Natural killer cell (primary cell): Measurements from ENCODE around the gene STAM. TPM values are rescaled to one million over a fixed set of nuclear protein-coding genes. Genes with fewer than 3 reads are reported as not detected.

Experiments used
- ATAC-seq, 3 donors: fragments of 150-1000 bp in 2 of 3; fragments of 200-7000 bp in 1 of 3; cut with Tn5 transposase; 1 replicate in 1 of 3; 2 replicates in 2 of 3; pipeline ENCODE4 v1.10.0; 2021; ENCODE audit warnings: mild to moderate bottlenecking in 2 of 3, moderate library complexity in 2 of 3
- DNase-seq, 2 donors: peaks; one replicate each; pipeline versions ENCODE4 v3.0.0 to v3.0.0-alpha.2; 2013 to 2021; ENCODE audit warnings: mixed read lengths in 1 of 2
- H3K27ac ChIP-seq: one replicate; pipeline ENCODE4 v1.5.1; 2013; ENCODE audit warnings: mild to moderate bottlenecking, low read length
- H3K27me3 ChIP-seq: one replicate; pipeline ENCODE4 v1.6.1; 2013; ENCODE audit warnings: low read length; ENCODE audit not compliant: control insufficient read depth, insufficient read depth
- H3K36me3 ChIP-seq: one replicate; pipeline ENCODE4 v1.6.1; 2013; ENCODE audit warnings: low read length; ENCODE audit not compliant: control insufficient read depth, insufficient read depth
- H3K4me1 ChIP-seq: one replicate; pipeline ENCODE4 v1.6.1; 2013; ENCODE audit warnings: low read length; ENCODE audit not compliant: control insufficient read depth, insufficient read depth
- H3K4me3 ChIP-seq: one replicate; pipeline ENCODE4 v1.5.1; 2013; ENCODE audit warnings: low read length
- H3K9me3 ChIP-seq: one replicate; pipeline ENCODE4 v1.6.1; 2013; ENCODE audit warnings: low read length; ENCODE audit not compliant: control insufficient read depth, insufficient read depth
- H3K27ac Mint-ChIP-seq, 2 donors: one replicate each; pipeline ENCODE4 v1.8.0; 2022; ENCODE audit warnings: mild to moderate bottlenecking in 2 of 2, mixed read lengths in 2 of 2, moderate library complexity in 1 of 2
- H3K27me3 Mint-ChIP-seq, 2 donors: one replicate each; pipeline ENCODE4 v1.8.0; 2022; ENCODE audit warnings: low read depth in 2 of 2, mixed read lengths in 2 of 2
- H3K36me3 Mint-ChIP-seq: one replicate; pipeline ENCODE4 v1.8.0; 2022; ENCODE audit warnings: mixed read lengths
- H3K4me1 Mint-ChIP-seq, 2 donors: one replicate each; pipeline ENCODE4 v1.8.0; 2022; ENCODE audit warnings: mixed read lengths in 2 of 2
- H3K4me3 Mint-ChIP-seq: one replicate; pipeline ENCODE4 v1.8.0; 2022; ENCODE audit warnings: mild to moderate bottlenecking, moderate library complexity, mixed read lengths
- H3K9me3 Mint-ChIP-seq, 2 donors: one replicate each; pipeline ENCODE4 v1.8.0; 2022; ENCODE audit warnings: mixed read lengths in 2 of 2
- WGBS: methylation state at CpG from one replicate; pipeline ENCODE4 v1.1.7; 2013; ENCODE audit warnings: missing lambda C conversion rate; ENCODE audit not compliant: insufficient coverage; 5-methylcytosine and 5-hydroxymethylcytosine counted together
- intact Hi-C: fragments of 100-400 bp; cut with micrococcal nuclease; formaldehyde crosslinking; loops from one replicate; pipeline ENCODE4 v1.14.2; 2022
- total RNA-seq, 4 donors: library from RNA; stranded (reverse); fragments of 120-200 nt in 1 of 4; gene quantifications; one replicate each; pipeline versions ENCODE4 v1.2.3 to v1.2.4, GENCODE V29; 2013 to 2022
- TF ChIP-seq, protein P1 (sequence below): fragments of 200-600 bp; IDR thresholded peaks from one replicate; pipeline ENCODE4 v1.8.0; 2022; ENCODE audit warnings: antibody characterized with exemption

STAM gene
- total RNA-seq, 3 donors from 2014 or later (not counting 1 experiment from before 2014, with no cell fraction given): 37.8 to 40.2 (median 38.6) TPM

DNA sequence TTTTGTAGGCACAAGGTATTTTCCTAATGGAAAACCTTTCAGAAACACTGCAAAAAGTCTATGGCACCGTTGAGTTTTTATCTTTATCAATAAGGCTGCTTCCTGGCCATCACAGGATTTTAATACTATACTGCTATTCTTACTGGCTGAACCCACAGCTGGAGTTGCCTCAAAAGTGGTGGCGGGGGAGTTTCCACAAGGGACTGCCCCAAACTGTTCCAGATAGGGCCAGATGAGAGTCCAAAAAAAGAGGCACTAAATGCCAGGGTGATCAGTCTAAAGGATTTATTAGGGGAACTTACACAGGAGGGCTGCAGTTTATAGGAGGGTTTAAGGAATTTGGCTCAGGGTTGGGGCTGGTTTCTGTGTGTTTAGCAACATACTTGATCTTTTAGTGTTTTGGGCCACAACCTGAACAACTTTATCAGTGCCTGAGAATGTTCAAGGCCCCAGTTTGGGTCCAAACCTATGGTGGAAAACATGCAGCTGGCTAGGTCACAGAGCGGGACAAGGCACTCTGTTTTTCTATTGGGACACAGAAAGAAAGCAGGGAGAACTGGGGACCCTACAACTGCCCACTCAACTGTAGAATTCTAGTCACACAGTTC, 41.4 kb downstream of the STAM start:
- Mint-ChIP-seq H3K4me3 (peak overlapping the region; percentile 17), H3K9me3 (no peaks in the 10 kb centered on the region)

DNA sequence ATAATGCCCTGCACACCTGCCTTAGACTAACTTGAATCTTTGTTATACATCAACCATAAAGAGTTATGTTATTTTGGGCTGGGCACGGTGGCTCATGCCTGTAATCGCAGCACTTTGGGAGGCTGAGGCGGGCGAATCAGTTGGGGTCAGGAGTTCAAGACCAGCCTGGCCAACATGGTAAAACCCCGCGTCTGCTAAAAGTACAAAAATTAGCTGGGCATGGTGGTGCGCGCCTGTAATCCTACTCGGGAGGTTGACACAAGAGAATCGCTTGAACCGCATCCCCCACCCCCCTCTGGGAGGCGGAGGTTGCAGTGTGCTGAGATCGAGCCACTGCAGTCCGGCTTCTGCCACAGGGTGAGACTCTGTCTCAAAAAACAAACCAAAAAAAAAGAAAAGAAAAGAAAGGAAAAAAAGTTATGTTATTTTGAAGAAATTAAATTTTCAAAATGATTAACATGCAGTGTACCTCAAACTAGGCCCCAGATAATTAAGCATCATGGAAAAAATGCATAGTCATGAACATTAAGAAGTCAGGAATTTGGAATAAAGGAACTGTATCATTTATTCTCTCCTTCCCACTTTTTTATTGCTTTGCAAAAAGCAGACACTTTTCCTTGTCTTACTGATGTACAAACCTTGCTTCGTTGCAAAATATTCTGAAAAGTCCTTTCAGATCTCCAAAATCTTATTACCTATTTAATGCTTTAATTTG, 43.3 kb downstream of the STAM start:
- Mint-ChIP-seq H3K9me3 (no peaks in the 10 kb centered on the region), H3K27ac (no peak overlapping the region), H3K4me3 (no peak overlapping the region), H3K27me3 (no peaks in the 10 kb centered on the region), H3K36me3 (no peaks in the 10 kb centered on the region), H3K4me1 (peaks cover 24 to 25% of the 10 kb centered on the region in 2 donors)
- Histone ChIP-seq H3K27ac (no peak overlapping the region), H3K36me3 (peaks cover 3% of the 10 kb centered on the region), H3K4me1 (no peaks in the 10 kb centered on the region), H3K9me3 (no peaks in the 10 kb centered on the region), H3K27me3 (no peaks in the 10 kb centered on the region), H3K4me3 (no peak overlapping the region)
- ATAC-seq (no peak), DNase-seq (no peak)
- TF ChIP-seq, protein P1, sequence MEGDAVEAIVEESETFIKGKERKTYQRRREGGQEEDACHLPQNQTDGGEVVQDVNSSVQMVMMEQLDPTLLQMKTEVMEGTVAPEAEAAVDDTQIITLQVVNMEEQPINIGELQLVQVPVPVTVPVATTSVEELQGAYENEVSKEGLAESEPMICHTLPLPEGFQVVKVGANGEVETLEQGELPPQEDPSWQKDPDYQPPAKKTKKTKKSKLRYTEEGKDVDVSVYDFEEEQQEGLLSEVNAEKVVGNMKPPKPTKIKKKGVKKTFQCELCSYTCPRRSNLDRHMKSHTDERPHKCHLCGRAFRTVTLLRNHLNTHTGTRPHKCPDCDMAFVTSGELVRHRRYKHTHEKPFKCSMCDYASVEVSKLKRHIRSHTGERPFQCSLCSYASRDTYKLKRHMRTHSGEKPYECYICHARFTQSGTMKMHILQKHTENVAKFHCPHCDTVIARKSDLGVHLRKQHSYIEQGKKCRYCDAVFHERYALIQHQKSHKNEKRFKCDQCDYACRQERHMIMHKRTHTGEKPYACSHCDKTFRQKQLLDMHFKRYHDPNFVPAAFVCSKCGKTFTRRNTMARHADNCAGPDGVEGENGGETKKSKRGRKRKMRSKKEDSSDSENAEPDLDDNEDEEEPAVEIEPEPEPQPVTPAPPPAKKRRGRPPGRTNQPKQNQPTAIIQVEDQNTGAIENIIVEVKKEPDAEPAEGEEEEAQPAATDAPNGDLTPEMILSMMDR: no peak
- WGBS: 97% methylated on average over 12 of the region's 15 CpGs
- intact Hi-C loops: no loop called here

More for the DNA sequence above, 41.4 kb downstream of the STAM start:
- Histone ChIP-seq H3K27me3 (no peaks in the 10 kb centered on the region), H3K9me3 (no peaks in the 10 kb centered on the region), H3K4me3 (no peak overlapping the region), H3K27ac (no peak overlapping the region), H3K36me3 (peaks cover 2% of the 10 kb centered on the region), H3K4me1 (no peaks in the 10 kb centered on the region)
- DNase-seq (peak in 1 of 2 donors; percentile 56), ATAC-seq (peak in 2 of 3 donors; percentile 44 to 67)
- WGBS: 80% methylated on average over 3 of the region's 3 CpGs
- H3K36me3 Mint-ChIP-seq: no peaks in the 10 kb centered on the region
- H3K27me3 Mint-ChIP-seq: no peaks in the 10 kb centered on the region
- H3K4me1 Mint-ChIP-seq: peaks cover 30 to 42% of the 10 kb centered on the region in 2 donors
- TF ChIP-seq, protein P1: no peak
- H3K27ac Mint-ChIP-seq: peak overlapping the region; percentile 38 to 58
- intact Hi-C loops: no loop called here

DNA sequence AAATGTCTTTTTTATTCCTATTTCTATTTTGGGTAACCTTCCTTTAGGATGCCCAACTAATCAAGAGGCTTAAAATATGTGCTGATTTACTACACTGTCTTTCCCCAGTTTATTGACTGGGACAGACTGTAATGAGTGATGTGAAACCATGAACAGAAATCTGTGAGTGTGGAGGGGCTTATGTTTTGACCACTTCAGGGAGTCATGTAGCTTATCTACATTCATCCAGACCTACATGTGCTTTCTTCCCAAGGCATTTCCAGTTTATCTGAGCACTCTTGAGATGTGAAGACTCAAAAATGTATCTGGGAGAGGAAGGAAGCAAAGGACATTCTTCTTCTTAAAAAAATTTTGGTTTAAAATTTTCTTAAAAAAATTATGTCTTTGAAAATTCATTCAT, 45.2 kb downstream of the STAM start:
- H3K36me3 Mint-ChIP-seq: peaks cover 8% of the 10 kb centered on the region
- Histone ChIP-seq H3K4me1 (no peaks in the 10 kb centered on the region), H3K9me3 (no peaks in the 10 kb centered on the region), H3K27me3 (no peaks in the 10 kb centered on the region), H3K27ac (no peak overlapping the region), H3K36me3 (peaks cover 13% of the 10 kb centered on the region), H3K4me3 (no peak overlapping the region)
- ATAC-seq (no peak), DNase-seq (no peak)
- H3K27me3 Mint-ChIP-seq: no peaks in the 10 kb centered on the region
- TF ChIP-seq, protein P1: no peak
- no peaks in the 10 kb centered on the region for H3K9me3 Mint-ChIP-seq
- H3K4me3 Mint-ChIP-seq: no peak overlapping the region
- H3K27ac Mint-ChIP-seq: no peak overlapping the region
- intact Hi-C loops: no loop called here
- H3K4me1 Mint-ChIP-seq: peaks cover 7 to 8% of the 10 kb centered on the region in 2 donors
